Measurements from ENCODE around the gene GMPR. TPM values are rescaled to one million over a fixed set of nuclear protein-coding genes. Genes with fewer than 3 reads are reported as not detected.

Gene GMPR
- total and polyA plus RNA-seq, 10 of the 15 experiments (the other 5 are each of a cell fraction or from before 2014, with no cell fraction given) = 0.15 to 1.8 (median 0.49) TPM; not detected in 1

DNA sequence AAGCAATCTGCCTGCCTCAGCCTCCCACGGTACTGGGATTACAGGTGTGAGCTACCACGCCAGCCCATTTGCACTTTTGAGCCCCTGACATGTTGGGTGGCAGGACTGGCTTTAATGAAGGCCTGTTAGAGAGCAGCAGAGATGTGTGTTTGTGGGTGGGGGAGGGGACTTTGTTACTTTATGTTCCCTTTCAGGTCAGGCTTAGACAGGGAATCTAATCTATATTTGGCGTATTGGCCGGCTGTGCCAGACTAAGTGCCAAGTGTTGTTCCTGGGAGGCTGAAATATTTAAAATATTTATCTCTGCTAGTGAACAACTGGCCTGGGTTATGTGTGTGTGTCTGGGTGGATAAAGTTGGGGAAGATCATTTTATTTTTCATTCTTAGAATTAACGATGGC, 6.1 kb downstream of the GMPR start:
- Histone ChIP-seq H3K79me2 (ENCODE audit: control insufficient read depth, insufficient read depth, low read length) (no peaks in the 10 kb centered on the region), H3K4me2 (ENCODE audit: control insufficient read depth, insufficient read depth) (no peak overlapping the region), H3K27ac (ENCODE audit: control insufficient read depth, insufficient read depth) (no peak overlapping the region), H2AFZ (ENCODE audit: control insufficient read depth, low read depth, low read length) (no peak overlapping the region), H3K36me3 (ENCODE audit: control insufficient read depth in 2 of 2, insufficient read depth in 2 of 2, low read length in 1 of 2) (no peaks in the 10 kb centered on the region), H3K9ac (ENCODE audit: control insufficient read depth, insufficient read depth, low read length) (no peak overlapping the region), H4K20me1 (ENCODE audit: control insufficient read depth, insufficient read depth) (no peaks in the 10 kb centered on the region), H3K9me3 (replicated peaks; ENCODE audit: control insufficient read depth, insufficient read depth, low read length) (no peaks in the 10 kb centered on the region), H3K27me3 (replicated peaks in 1 of 2; ENCODE audit: control insufficient read depth in 2 of 2, insufficient read depth in 2 of 2, low read length in 1 of 2) (peaks cover 0 to 3% of the 10 kb centered on the region in 2 experiments; a peak in 3 of 4 replicates), H3K4me1 (ENCODE audit: control insufficient read depth, insufficient read depth, low read length) (no peaks in the 10 kb centered on the region), H3K4me3 (no peak overlapping the region)
- SMC1A ChIA-PET (ENCODE audit: uncharacterized antibody, unreplicated experiment) = no interaction called here
- CTCF ChIA-PET = interaction anchor here (1.4 kb wide), 1 partner anchor 42 kb away, joined by 3 read pairs; no protein-coding TSS in a partner anchor
- in situ Hi-C loops (cut with MboI) (no loop called here), intact Hi-C loops (cut with micrococcal nuclease; ENCODE audit: unreplicated experiment) (no loop called here)
- DNase-seq (ENCODE audit: low read depth, low spot score) = no peak
- no peak for ATAC-seq
- no peak for FAIRE-seq
- POLR2A ChIA-PET = no interaction called here
- no TSS peak for BruUV-seq (replicated peaks)
- 79% methylated on average over 5 of the region's 5 CpGs for WGBS (ENCODE audit: insufficient coverage, insufficient replicate concordance, low lambda C conversion rate, missing lambda C conversion rate)
- RAD21 ChIA-PET (ENCODE audit: unreplicated experiment) = no interaction called here
- TF ChIP-seq KAT2A (conservative IDR thresholded peaks at IDR 0.05; ENCODE audit: control insufficient read depth, low read depth, low read length) (no peak), RCOR1 (conservative IDR thresholded peaks at IDR 0.05; ENCODE audit: low read depth, low read length) (no peak), FOXM1 (IDR thresholded peaks at IDR 0.05; ENCODE audit: low read depth, low read length) (no peak), RFX5 (IDR thresholded peaks at IDR 0.05; ENCODE audit: low read depth, low read length) (no peak), MTA3 (IDR thresholded peaks at IDR 0.05; ENCODE audit: borderline replicate concordance, low read length) (no peak), CEBPB (IDR thresholded peaks at IDR 0.05; ENCODE audit: borderline replicate concordance in 1 of 2, low read depth in 2 of 2, low read length in 2 of 2) (no peak), POU2F2 (IDR thresholded peaks at IDR 0.05; ENCODE audit: borderline replicate concordance, low read depth, low read length) (no peak), HDAC2 (IDR thresholded peaks at IDR 0.05) (no peak), CHD1 (IDR thresholded peaks at IDR 0.05; ENCODE audit: low read depth, low read length) (no peak)
- TF ChIP-seq, protein P1, sequence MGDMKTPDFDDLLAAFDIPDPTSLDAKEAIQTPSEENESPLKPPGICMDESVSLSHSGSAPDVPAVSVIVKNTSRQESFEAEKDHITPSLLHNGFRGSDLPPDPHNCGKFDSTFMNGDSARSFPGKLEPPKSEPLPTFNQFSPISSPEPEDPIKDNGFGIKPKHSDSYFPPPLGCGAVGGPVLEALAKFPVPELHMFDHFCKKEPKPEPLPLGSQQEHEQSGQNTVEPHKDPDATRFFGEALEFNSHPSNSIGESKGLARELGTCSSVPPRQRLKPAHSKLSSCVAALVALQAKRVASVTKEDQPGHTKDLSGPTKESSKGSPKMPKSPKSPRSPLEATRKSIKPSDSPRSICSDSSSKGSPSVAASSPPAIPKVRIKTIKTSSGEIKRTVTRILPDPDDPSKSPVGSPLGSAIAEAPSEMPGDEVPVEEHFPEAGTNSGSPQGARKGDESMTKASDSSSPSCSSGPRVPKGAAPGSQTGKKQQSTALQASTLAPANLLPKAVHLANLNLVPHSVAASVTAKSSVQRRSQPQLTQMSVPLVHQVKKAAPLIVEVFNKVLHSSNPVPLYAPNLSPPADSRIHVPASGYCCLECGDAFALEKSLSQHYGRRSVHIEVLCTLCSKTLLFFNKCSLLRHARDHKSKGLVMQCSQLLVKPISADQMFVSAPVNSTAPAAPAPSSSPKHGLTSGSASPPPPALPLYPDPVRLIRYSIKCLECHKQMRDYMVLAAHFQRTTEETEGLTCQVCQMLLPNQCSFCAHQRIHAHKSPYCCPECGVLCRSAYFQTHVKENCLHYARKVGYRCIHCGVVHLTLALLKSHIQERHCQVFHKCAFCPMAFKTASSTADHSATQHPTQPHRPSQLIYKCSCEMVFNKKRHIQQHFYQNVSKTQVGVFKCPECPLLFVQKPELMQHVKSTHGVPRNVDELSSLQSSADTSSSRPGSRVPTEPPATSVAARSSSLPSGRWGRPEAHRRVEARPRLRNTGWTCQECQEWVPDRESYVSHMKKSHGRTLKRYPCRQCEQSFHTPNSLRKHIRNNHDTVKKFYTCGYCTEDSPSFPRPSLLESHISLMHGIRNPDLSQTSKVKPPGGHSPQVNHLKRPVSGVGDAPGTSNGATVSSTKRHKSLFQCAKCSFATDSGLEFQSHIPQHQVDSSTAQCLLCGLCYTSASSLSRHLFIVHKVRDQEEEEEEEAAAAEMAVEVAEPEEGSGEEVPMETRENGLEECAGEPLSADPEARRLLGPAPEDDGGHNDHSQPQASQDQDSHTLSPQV (IDR thresholded peaks at IDR 0.05) = no peak
- TF ChIP-seq, protein P2, sequence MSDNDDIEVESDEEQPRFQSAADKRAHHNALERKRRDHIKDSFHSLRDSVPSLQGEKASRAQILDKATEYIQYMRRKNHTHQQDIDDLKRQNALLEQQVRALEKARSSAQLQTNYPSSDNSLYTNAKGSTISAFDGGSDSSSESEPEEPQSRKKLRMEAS (IDR thresholded peaks at IDR 0.05; ENCODE audit: low read depth, low read length) = no peak
- TF ChIP-seq, protein P3, sequence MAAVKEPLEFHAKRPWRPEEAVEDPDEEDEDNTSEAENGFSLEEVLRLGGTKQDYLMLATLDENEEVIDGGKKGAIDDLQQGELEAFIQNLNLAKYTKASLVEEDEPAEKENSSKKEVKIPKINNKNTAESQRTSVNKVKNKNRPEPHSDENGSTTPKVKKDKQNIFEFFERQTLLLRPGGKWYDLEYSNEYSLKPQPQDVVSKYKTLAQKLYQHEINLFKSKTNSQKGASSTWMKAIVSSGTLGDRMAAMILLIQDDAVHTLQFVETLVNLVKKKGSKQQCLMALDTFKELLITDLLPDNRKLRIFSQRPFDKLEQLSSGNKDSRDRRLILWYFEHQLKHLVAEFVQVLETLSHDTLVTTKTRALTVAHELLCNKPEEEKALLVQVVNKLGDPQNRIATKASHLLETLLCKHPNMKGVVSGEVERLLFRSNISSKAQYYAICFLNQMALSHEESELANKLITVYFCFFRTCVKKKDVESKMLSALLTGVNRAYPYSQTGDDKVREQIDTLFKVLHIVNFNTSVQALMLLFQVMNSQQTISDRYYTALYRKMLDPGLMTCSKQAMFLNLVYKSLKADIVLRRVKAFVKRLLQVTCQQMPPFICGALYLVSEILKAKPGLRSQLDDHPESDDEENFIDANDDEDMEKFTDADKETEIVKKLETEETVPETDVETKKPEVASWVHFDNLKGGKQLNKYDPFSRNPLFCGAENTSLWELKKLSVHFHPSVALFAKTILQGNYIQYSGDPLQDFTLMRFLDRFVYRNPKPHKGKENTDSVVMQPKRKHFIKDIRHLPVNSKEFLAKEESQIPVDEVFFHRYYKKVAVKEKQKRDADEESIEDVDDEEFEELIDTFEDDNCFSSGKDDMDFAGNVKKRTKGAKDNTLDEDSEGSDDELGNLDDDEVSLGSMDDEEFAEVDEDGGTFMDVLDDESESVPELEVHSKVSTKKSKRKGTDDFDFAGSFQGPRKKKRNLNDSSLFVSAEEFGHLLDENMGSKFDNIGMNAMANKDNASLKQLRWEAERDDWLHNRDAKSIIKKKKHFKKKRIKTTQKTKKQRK (IDR thresholded peaks at IDR 0.05; ENCODE audit: low read depth, low read length) = no peak
- TF ChIP-seq, protein P4, sequence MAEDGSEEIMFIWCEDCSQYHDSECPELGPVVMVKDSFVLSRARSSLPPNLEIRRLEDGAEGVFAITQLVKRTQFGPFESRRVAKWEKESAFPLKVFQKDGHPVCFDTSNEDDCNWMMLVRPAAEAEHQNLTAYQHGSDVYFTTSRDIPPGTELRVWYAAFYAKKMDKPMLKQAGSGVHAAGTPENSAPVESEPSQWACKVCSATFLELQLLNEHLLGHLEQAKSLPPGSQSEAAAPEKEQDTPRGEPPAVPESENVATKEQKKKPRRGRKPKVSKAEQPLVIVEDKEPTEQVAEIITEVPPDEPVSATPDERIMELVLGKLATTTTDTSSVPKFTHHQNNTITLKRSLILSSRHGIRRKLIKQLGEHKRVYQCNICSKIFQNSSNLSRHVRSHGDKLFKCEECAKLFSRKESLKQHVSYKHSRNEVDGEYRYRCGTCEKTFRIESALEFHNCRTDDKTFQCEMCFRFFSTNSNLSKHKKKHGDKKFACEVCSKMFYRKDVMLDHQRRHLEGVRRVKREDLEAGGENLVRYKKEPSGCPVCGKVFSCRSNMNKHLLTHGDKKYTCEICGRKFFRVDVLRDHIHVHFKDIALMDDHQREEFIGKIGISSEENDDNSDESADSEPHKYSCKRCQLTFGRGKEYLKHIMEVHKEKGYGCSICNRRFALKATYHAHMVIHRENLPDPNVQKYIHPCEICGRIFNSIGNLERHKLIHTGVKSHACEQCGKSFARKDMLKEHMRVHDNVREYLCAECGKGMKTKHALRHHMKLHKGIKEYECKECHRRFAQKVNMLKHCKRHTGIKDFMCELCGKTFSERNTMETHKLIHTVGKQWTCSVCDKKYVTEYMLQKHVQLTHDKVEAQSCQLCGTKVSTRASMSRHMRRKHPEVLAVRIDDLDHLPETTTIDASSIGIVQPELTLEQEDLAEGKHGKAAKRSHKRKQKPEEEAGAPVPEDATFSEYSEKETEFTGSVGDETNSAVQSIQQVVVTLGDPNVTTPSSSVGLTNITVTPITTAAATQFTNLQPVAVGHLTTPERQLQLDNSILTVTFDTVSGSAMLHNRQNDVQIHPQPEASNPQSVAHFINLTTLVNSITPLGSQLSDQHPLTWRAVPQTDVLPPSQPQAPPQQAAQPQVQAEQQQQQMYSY (CRISPR knock-in tag; IDR thresholded peaks at IDR 0.05) = no peak
